Heart left ventricle (tissue), 16 donors: Measurements from ENCODE around the gene GJA4. TPM values are rescaled to one million over a fixed set of nuclear protein-coding genes. Genes with fewer than 3 reads are reported as not detected.
"Not testable (repeated sequence)": the region's sequence is repeated elsewhere in the genome, so short reads cannot be mapped to it uniquely, and the experiment has no call there.

Experiments
- ATAC-seq, 4 donors: fragments of 200-7000 bp; cut with Tn5 transposase; one replicate each; pipeline ENCODE4 v1.9.1; 2020 to 2022; ENCODE audit warnings: moderate library complexity in 4 of 4, mild to moderate bottlenecking in 3 of 4, moderate number of reproducible peaks in 1 of 4
- DNase-seq, 5 donors: peaks; one replicate each; pipeline ENCODE4 v3.0.0-alpha.2; 2020
- H3K27ac ChIP-seq, 12 donors: fragments of 200-600 bp; sonication (generic) in 4 of 12; one replicate each; pipeline versions ENCODE4 v1.5.0 to v1.8.0; 2016 to 2022; ENCODE audit warnings: mild to moderate bottlenecking in 2 of 12
- H3K27me3 ChIP-seq, 9 donors: fragments of 200-600 bp; sonication (generic) in 2 of 9; one replicate each; pipeline versions ENCODE4 v1.5.1 to v1.8.0; 2016 to 2022; ENCODE audit warnings: mild to moderate bottlenecking in 3 of 9
- H3K36me3 ChIP-seq, 9 donors: fragments of 200-600 bp; sonication (generic) in 2 of 9; one replicate each; pipeline versions ENCODE4 v1.5.0 to v1.8.0; 2018 to 2022; ENCODE audit warnings: mild to moderate bottlenecking in 2 of 9
- H3K4me1 ChIP-seq, 12 donors: fragments of 200-600 bp; sonication (generic) in 4 of 12; one replicate each; pipeline versions ENCODE4 v1.5.0 to v1.8.0; 2016 to 2022; ENCODE audit warnings: mild to moderate bottlenecking in 3 of 12
- H3K4me3 ChIP-seq, 12 donors: fragments of 200-600 bp; sonication (generic) in 4 of 12; one replicate each; pipeline versions ENCODE4 v1.5.0 to v1.8.0; 2017 to 2022; ENCODE audit warnings: mild to moderate bottlenecking in 9 of 12, moderate library complexity in 4 of 12
- H3K9me3 ChIP-seq, 12 donors: fragments of 200-600 bp; sonication (generic) in 4 of 12; one replicate each; pipeline versions ENCODE4 v1.5.0 to v1.8.0; 2016 to 2022; ENCODE audit warnings: mild to moderate bottlenecking in 1 of 12
- POLR2A ChIP-seq, 2 donors: fragments of 450-650 bp; IDR thresholded peaks; one replicate each; pipeline ENCODE4 v1.6.1; 2017; ENCODE audit warnings: antibody characterized with exemption in 2 of 2, mild to moderate bottlenecking in 2 of 2, moderate library complexity in 2 of 2
- WGBS, 4 donors: extraction: QIAGEN DNeasy Blood & Tissue Kit in 2 of 4; methylation state at CpG; one replicate each; pipeline versions ENCODE4 v1.1.5 to v1.1.7; 2013 to 2018; 5-methylcytosine and 5-hydroxymethylcytosine counted together
- intact Hi-C, 10 donors: fragments of 100-400 bp; cut with DNase I; formaldehyde crosslinking; loops; one replicate each; pipeline versions ENCODE4 v1.11.1 to v1.14.2; 2022
- polyA plus RNA-seq, 2 donors: library from polyadenylated mRNA; stranded (reverse); fragments of 200-250 nt; gene quantifications; one replicate each; pipeline ENCODE4 v1.2.3, GENCODE V29; 2013
- total RNA-seq, 9 donors: library from RNA; depleted of rRNA in 2 of 9; stranded (reverse); fragments of >200 nt in 2 of 9; fragmentation: NEBNext Ultra II Directional in 3 of 9; extraction: Animal tissue kit (Norgen Biotek cat#: 25700) in 3 of 9; gene quantifications; one replicate each; pipeline versions ENCODE4 v1.1.0 to v1.2.4, GENCODE V29; 2016 to 2023
- TF ChIP-seq, protein P1 (sequence below), 12 donors: fragments of 200-600 bp; sonication (generic) in 4 of 12; IDR thresholded peaks; one replicate each; pipeline versions ENCODE4 v1.5.0 to v1.8.0; 2018 to 2022; ENCODE audit warnings: antibody characterized with exemption in 12 of 12, mild to moderate bottlenecking in 5 of 12
- donor health status: ischemic (EF 13 %, LVEDD 7.1; RV severe dilation, severe dysfunction).
- donor health status: healthy with polysubstance abuse.
- donor health status: DM: no; HTN: yes; CAD: no.
- donor health status: DM: no; HTN: no; CAD: no.
- donor health status: ischemic (EF 25% LVEDD 6.9; RV normal size, moderate dysfunction).
- donor health status: ischemic (EF 25% LVEDD 5.7; RV mildly dilated, moderate dysfunction).
- donor health status: healthy.
- donor health status: DM: yes; HTN: yes; CAD: no.
- donor health status: ischemic (EF 35%, LVEDD 5.7; RV mildly dilated, moderate dysfunction).
- donor health status: nonischemic (EF 11% LVEDD 7.7; RV severe dilation, severe dysfunction).
- donor health status: DM: yes; HTN: yes; CAD: no.
- donor health status: PGD.
- donor health status: ischemic (EF 29% LVEDD 5.4; RV normal size, mild dysfunction).
- donor health status: nonischemic (EF 23%, LVEDD 6.1; RV moderate dilation, normal function).

Gene GJA4
- total and polyA plus RNA-seq, 11 donors, result 14.2 to 78.0 (median 23.0) TPM

DNA sequence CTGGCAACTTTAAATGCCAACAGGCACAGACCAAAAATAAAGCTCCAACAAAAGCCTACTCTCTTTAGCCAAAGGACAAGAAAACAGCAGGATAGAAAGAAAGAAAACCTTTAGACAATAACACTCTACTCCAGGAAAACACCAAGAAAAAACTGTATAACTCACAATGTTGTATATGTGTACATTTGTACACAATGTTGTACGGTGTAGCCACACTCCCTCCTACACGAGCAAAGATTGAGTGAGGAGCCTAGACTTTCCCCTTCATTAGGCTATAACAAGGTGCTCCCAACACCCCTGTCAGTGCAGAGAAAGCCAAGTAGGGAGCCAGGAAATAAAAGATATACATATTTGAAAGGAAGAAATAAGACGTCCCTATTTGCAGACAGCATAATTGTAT is 24.0 kb downstream of the GJA4 start:
- WGBS, 4 donors, result 61 to 76% (median 74%) methylated on average over 3 of the region's 3 CpGs
- no peaks in the 10 kb centered on the region for H3K36me3 ChIP-seq
- no peak overlapping the region for H3K4me3 ChIP-seq
- peaks cover 0 to 4% (median 0%) of the 10 kb centered on the region in 12 donors for H3K4me1 ChIP-seq
- no peak for DNase-seq
- no peak for TF ChIP-seq POLR2A (IDR thresholded peaks at IDR 0.05)
- TF ChIP-seq, protein P1, sequence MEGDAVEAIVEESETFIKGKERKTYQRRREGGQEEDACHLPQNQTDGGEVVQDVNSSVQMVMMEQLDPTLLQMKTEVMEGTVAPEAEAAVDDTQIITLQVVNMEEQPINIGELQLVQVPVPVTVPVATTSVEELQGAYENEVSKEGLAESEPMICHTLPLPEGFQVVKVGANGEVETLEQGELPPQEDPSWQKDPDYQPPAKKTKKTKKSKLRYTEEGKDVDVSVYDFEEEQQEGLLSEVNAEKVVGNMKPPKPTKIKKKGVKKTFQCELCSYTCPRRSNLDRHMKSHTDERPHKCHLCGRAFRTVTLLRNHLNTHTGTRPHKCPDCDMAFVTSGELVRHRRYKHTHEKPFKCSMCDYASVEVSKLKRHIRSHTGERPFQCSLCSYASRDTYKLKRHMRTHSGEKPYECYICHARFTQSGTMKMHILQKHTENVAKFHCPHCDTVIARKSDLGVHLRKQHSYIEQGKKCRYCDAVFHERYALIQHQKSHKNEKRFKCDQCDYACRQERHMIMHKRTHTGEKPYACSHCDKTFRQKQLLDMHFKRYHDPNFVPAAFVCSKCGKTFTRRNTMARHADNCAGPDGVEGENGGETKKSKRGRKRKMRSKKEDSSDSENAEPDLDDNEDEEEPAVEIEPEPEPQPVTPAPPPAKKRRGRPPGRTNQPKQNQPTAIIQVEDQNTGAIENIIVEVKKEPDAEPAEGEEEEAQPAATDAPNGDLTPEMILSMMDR (IDR thresholded peaks at IDR 0.05), result no peak
- peaks cover 0 to 14% (median 0%) of the 10 kb centered on the region in 12 donors for H3K9me3 ChIP-seq
- H3K27ac ChIP-seq, result no peak overlapping the region
- no peak for ATAC-seq
- intact Hi-C loops, result no loop called here
- no peaks in the 10 kb centered on the region for H3K27me3 ChIP-seq

DNA sequence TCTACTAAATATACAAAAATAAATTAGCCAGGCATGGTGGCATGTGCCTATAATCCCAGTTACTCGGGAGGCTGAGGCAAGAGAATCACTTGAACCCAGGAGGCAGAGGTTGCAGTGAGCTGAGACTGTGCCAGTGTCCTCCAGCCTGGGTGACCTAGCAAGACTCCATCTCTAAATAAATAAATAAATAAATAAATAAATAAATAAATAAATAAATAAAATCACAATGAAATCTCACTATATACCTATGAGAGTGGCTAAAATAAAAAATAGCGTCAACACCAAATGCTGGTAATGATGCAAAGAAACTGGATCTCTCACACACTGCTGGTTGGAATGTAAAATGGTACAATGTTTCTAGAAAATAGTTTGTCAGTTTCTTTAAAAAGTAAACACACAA is 26.1 kb downstream of the GJA4 start:
- WGBS, 4 donors, result 93 to 97% (median 96%) methylated on average over 2 of the region's 2 CpGs
- H3K36me3 ChIP-seq, DNase-seq, ATAC-seq, intact Hi-C loops, H3K4me3 ChIP-seq, H3K27me3 ChIP-seq, H3K4me1 ChIP-seq, H3K27ac ChIP-seq: not testable (repeated sequence)
- peaks cover 0 to 21% (median 0%) of the 10 kb centered on the region in 12 donors for H3K9me3 ChIP-seq

DNA sequence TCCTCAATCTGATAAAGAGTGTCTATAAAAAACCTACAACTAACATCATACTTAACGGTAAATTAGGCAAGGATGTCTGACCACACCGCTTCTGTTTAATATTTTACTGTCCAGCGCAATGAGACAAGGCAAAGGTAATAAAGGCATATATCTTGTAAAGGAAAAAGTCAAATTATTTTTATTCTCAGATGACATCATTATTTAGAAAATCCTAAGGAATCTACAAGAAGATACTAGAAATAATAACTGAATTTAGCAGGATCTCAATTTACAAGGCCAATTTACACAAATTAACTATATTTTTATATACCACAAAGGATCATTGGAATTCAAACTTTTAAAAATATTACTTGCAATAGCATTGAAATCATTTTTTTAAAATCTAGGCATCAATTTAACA is 29.4 kb downstream of the GJA4 start:
- TF ChIP-seq, protein P1 (IDR thresholded peaks at IDR 0.05), result no peak
- TF ChIP-seq POLR2A (IDR thresholded peaks at IDR 0.05), result no peak
- Histone ChIP-seq H3K9me3 (peaks cover 0 to 24% (median 0%) of the 10 kb centered on the region in 12 donors), H3K4me1 (peaks cover 0 to 27% (median 16%) of the 10 kb centered on the region in 12 donors), H3K27me3 (no peaks in the 10 kb centered on the region), H3K36me3 (no peaks in the 10 kb centered on the region), H3K27ac (no peak overlapping the region), H3K4me3 (no peak overlapping the region)
- DNase-seq (no peak), ATAC-seq (no peak)
- intact Hi-C loops, result no loop called here
- WGBS, 4 donors, result 73 to 80% (median 75%) methylated on average over 3 of the region's 3 CpGs

DNA sequence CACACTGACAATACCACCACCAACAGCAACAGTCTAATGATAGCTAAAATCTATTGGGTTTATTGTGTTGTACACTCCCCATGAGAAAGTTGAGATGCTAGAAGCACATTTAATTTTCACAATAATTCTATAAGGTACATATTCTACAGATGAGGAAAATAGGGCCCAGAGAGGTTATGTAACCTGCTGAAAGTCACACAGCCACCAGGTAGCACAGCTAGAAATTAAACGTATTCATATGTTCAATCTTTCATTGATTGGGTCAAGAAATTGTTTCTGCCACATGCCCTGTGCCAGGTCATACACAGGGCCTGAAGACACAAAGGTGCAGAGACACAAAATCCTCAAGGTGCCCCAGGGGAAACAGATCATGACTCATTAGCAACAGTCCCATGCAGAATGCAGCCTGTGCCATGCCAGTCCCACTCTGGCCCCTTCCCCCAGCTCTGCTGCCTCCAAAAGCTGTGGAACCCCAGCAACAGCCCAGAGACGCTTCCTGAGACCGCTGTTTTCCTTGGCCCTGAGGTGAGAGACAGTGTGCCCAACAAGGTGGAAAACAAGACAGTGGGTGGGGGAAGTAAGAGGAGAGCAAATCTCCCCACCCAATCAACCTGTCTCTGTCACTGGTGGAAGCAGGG is 32.1 kb downstream of the GJA4 start:
- DNase-seq (no peak), ATAC-seq (peak in 1 of 4 donors; percentile 15)
- 91 to 98% (median 95%) methylated on average over 1 to 3 of the region's 3 CpGs for WGBS, 4 donors
- Histone ChIP-seq H3K4me1 (peaks cover 0 to 49% (median 18%) of the 10 kb centered on the region in 12 donors), H3K27ac (peak overlapping the region in 9 of 12 donors; percentile 26 to 76 (median 64)), H3K27me3 (no peaks in the 10 kb centered on the region), H3K4me3 (no peak overlapping the region), H3K36me3 (no peaks in the 10 kb centered on the region), H3K9me3 (peaks cover 0 to 22% (median 0%) of the 10 kb centered on the region in 12 donors)
- no peak for TF ChIP-seq POLR2A (IDR thresholded peaks at IDR 0.05)
- TF ChIP-seq, protein P1 (IDR thresholded peaks at IDR 0.05), result no peak
- intact Hi-C loops, result no loop called here
